ENCODE data around the gene PMEL. TPM values are rescaled to one million over a fixed set of nuclear protein-coding genes. Genes with fewer than 3 reads are reported as not detected.

PMEL gene
- total RNA-seq, 1 experiment from 2014 or later = 2.1 TPM

DNA sequence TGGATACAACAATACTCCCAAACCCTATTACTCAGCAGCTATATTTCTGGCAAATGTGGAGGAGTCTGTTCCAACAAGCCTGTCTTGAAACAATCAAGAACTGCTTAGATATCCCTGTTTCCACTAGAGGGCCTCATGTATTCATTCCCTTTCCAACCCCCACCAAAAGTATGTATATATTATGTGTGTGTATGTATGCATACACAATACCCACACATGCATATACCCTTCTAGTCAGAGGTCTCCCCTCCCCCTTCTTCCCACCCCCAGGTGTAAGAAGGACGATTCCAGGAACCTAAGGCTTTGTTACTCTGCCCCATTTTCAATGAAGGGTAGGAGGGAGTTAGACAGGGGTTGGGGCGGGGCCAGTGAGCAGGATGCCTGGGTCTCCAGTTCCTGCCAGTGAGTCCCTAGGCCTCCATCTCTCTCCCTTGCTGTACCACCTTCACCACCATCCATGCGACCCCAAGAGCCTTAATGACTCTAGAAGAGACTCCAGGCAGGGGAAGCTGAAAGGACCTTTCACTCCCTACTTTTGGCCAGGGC lies 35.0 kb downstream of the PMEL start, which contains the start of gene DGKA:
TSS of gene DGKA (plus strand) at position 392 of the 546 bp plus-strand sequence. CDS start 5,342 bp downstream, outside the sequence.
- no peaks in the 10 kb centered on the region for H3K27me3 Mint-ChIP-seq (ENCODE audit: unreplicated experiment)
- H3K9me3 Mint-ChIP-seq (ENCODE audit: low read depth, unreplicated experiment) = no peaks in the 10 kb centered on the region
- peaks cover 44% of the 10 kb centered on the region for H3K36me3 Mint-ChIP-seq (ENCODE audit: insufficient read depth, unreplicated experiment)
- peaks cover 22% of the 10 kb centered on the region for H3K4me1 Mint-ChIP-seq (ENCODE audit: low read depth, unreplicated experiment)
- TF ChIP-seq, protein P1, sequence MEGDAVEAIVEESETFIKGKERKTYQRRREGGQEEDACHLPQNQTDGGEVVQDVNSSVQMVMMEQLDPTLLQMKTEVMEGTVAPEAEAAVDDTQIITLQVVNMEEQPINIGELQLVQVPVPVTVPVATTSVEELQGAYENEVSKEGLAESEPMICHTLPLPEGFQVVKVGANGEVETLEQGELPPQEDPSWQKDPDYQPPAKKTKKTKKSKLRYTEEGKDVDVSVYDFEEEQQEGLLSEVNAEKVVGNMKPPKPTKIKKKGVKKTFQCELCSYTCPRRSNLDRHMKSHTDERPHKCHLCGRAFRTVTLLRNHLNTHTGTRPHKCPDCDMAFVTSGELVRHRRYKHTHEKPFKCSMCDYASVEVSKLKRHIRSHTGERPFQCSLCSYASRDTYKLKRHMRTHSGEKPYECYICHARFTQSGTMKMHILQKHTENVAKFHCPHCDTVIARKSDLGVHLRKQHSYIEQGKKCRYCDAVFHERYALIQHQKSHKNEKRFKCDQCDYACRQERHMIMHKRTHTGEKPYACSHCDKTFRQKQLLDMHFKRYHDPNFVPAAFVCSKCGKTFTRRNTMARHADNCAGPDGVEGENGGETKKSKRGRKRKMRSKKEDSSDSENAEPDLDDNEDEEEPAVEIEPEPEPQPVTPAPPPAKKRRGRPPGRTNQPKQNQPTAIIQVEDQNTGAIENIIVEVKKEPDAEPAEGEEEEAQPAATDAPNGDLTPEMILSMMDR (IDR thresholded peaks at IDR 0.05; ENCODE audit: unreplicated experiment) = peak; percentile 55
- H3K4me3 Mint-ChIP-seq (ENCODE audit: low read depth, unreplicated experiment) = peak within 1 kb of the TSS; percentile 70
- no TSS peak for BruUV-seq (replicated peaks)
- CTCF ChIA-PET = interaction anchor here (0.6 to 2.0 kb wide), 6 partner anchors 10 to 169 kb away, joined by 3 to 9 read pairs (median 4); partner anchors contain the start of genes ORMDL2, RAB5B and SARNP
- intact Hi-C loops (cut with micrococcal nuclease; ENCODE audit: unreplicated experiment) = loop anchor here (1.0 to 5.0 kb wide), 4 partner anchors 66 to 194 kb away; partner anchors contain the start of genes RPS26 and SUOX
- H3K27ac Mint-ChIP-seq (ENCODE audit: unreplicated experiment) = peak within 1 kb of the TSS; percentile 31
- DNase-seq = peak; percentile 62

DNA sequence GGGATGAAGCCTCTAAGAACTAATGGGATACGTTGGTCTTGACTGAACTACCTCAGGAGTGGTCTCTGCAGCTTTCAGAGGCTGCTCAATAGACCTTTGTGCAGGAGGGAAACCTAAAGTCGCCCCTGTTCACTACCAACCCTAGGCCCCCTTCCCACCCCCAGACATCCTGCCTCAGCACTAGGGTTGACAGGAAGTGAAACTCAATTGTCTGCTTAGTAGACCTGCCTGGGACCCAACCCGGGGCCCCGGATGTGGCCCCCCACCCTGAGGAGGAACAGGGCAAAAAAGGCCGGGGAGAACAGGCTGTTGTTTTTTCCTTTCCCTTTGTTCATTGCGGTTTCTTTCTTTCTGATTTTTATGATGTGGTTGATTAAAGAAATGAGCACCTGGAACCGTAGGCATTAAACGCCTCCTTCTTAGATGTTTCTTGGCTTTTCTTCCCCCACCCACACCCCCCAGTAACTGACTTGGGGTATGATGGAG lies 36.5 kb downstream of the PMEL start:
- no peaks in the 10 kb centered on the region for H3K9me3 Mint-ChIP-seq (ENCODE audit: low read depth, unreplicated experiment)
- no peak overlapping the region for H3K4me3 Mint-ChIP-seq (ENCODE audit: low read depth, unreplicated experiment)
- CTCF ChIA-PET = interaction anchor here (1.2 kb wide), 1 partner anchor 19 kb away, joined by 3 read pairs; no protein-coding TSS in a partner anchor
- no peak for DNase-seq
- intact Hi-C loops (cut with micrococcal nuclease; ENCODE audit: unreplicated experiment) = no loop called here
- H3K4me1 Mint-ChIP-seq (ENCODE audit: low read depth, unreplicated experiment) = peaks cover 34% of the 10 kb centered on the region
- peaks cover 53% of the 10 kb centered on the region for H3K36me3 Mint-ChIP-seq (ENCODE audit: insufficient read depth, unreplicated experiment)
- H3K27ac Mint-ChIP-seq (ENCODE audit: unreplicated experiment) = no peak overlapping the region
- TF ChIP-seq, protein P1 (IDR thresholded peaks at IDR 0.05; ENCODE audit: unreplicated experiment) = no peak
- no TSS peak for BruUV-seq (replicated peaks)
- no peaks in the 10 kb centered on the region for H3K27me3 Mint-ChIP-seq (ENCODE audit: unreplicated experiment)

DNA sequence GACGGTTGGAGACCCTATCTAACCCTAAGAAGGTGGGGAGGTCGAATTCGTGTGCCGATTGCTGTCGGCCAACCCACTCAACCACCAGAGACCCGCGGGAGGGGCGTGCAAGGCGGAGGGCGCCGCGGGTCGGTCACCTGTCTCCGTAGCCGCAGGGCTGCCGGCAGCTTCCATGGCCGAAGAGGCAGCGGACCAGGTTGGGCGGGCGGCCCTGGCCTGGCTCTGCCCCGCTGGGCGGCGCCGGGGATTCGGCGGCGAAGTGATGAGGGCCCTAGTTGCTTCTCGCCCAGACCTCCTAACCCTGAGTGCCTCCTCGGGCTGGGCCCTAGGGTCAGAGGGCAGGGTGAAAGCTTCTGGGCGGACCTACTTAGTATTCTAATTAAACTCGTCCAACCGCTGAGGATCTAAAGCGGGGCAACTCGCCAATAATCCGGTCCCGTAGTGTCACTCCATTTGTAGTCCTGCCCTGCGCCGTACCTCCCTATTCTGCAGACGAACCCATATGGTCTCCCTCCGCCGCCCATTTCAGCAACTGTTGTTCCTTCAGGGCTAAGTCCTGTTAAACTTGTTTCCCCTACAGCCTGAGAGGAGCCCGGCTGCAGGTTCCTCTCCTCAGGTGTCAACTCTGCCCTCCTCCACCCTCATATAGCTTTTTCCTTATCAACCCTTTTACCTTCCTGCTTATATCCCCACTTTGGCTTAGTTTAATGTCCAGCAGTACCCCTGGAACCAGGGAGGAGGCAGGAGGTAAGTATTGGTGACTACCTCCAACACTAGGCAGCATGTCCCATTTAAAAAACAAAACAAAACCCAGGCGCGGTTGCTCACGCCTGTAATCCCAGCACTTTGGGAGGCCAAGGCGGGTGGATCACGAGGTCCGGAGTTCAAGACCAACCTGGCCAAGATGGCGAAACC lies 38.0 kb downstream of the PMEL start, which contains the start of gene PYM1:
TSS of gene PYM1 (minus strand) at position 307 of the 915 bp plus-strand sequence. CDS start at position 174, 133 bp downstream.
- BruUV-seq (replicated peaks) = no TSS peak
- TF ChIP-seq, protein P1 (IDR thresholded peaks at IDR 0.05; ENCODE audit: unreplicated experiment) = no peak
- Mint-ChIP-seq H3K4me1 (ENCODE audit: low read depth, unreplicated experiment) (peaks cover 34% of the 10 kb centered on the region), H3K36me3 (ENCODE audit: insufficient read depth, unreplicated experiment) (peaks cover 59% of the 10 kb centered on the region), H3K4me3 (ENCODE audit: low read depth, unreplicated experiment) (peak within 1 kb of the TSS; percentile 95), H3K27me3 (ENCODE audit: unreplicated experiment) (no peaks in the 10 kb centered on the region), H3K9me3 (ENCODE audit: low read depth, unreplicated experiment) (no peaks in the 10 kb centered on the region), H3K27ac (ENCODE audit: unreplicated experiment) (peak within 1 kb of the TSS; percentile 95)
- peak; percentile 74 for DNase-seq
- CTCF ChIA-PET = interaction anchor here (0.5 to 1.2 kb wide), 7 partner anchors 12 to 1451 kb away, joined by 3 to 8 read pairs (median 4); partner anchors contain the start of gene DNAJC14
- intact Hi-C loops (cut with micrococcal nuclease; ENCODE audit: unreplicated experiment) = loop anchor here (2.0 kb wide), 2 partner anchors 45 to 99 kb away; partner anchors contain the start of gene DNAJC14
